ENCODE measurements around the gene CAMKMT. TPM values are rescaled to one million over a fixed set of nuclear protein-coding genes. Genes with fewer than 3 reads are reported as not detected.

CAMKMT gene
- total RNA-seq, 1 experiment from 2014 or later = 17.4 TPM

DNA sequence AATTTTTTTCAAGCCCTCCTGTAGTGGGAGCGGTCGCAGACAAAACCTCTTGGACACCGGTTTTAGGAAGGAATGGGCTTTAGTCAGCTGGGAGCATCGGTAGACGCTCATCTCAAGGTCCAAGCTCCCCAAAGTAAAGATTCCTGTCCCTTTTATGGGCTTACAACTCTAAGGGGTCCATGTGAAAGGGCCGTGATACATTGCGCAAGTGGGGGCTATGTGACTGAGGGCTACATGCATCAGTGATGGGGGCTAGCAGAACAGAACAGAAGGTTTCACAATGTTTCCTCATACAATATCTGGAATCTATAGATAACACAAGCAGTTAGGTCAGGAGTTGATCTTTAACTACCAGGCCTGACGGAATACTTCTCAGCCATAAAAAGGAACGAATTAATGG is 62.5 kb downstream of the CAMKMT start:
- no peak overlapping the region for H3K14ac ChIP-seq (ENCODE audit: insufficient read depth, low read length)
- no peaks in the 10 kb centered on the region; the same call in 1 of the 2 replicates for H3K4me1 ChIP-seq (ENCODE audit: insufficient read depth, low read length)
- no peaks in the 10 kb centered on the region for H3K79me1 ChIP-seq (ENCODE audit: insufficient read depth, low read depth, low read length, poor library complexity, severe bottlenecking)
- no peak overlapping the region for H3K9ac ChIP-seq (ENCODE audit: extremely low read depth, insufficient read length, low read length)
- Mint-ChIP-seq H3K9me3 (peaks cover 20 to 26% of the 10 kb centered on the region in 2 experiments; a peak in 4 of 5 replicates), H3K27ac (no peak overlapping the region; a peak in 1 of 7 replicates), H3K4me3 (no peak overlapping the region), H3K36me3 (ENCODE audit: insufficient read depth in 1 of 3, low read depth in 3 of 3) (peaks cover 27 to 45% (median 29%) of the 10 kb centered on the region in 3 experiments), H3K27me3 (ENCODE audit: low read depth) (no peaks in the 10 kb centered on the region), H3K4me1 (peaks cover 31 to 34% of the 10 kb centered on the region in 2 experiments)
- no peak overlapping the region for H4K5ac ChIP-seq (ENCODE audit: insufficient read length, low read depth, low read length)
- no peak overlapping the region for H2AK5ac ChIP-seq (ENCODE audit: insufficient read length, low read length)
- H3K23ac ChIP-seq (ENCODE audit: insufficient read length, low read depth, low read length) = no peak overlapping the region
- H3K79me2 ChIP-seq (ENCODE audit: insufficient read depth, low read length) = no peaks in the 10 kb centered on the region
- H3T11ph ChIP-seq (ENCODE audit: low read length) = no peak overlapping the region
- no peak overlapping the region for H2AFZ ChIP-seq (ENCODE audit: low read length)
- no peak overlapping the region for H4K91ac ChIP-seq (ENCODE audit: insufficient read length, low read depth, low read length)
- H2BK120ac ChIP-seq (ENCODE audit: low read depth, low read length, poor library complexity, severe bottlenecking) = no peak overlapping the region
- no peak overlapping the region for H2BK15ac ChIP-seq (ENCODE audit: low read depth, low read length)
- no peaks in the 10 kb centered on the region for H3K27me3 ChIP-seq (ENCODE audit: insufficient read depth, low read length)
- no peak overlapping the region for H2BK20ac ChIP-seq (ENCODE audit: low read depth, low read length, poor library complexity, severe bottlenecking)
- H3K27ac ChIP-seq (ENCODE audit: insufficient read length, low read depth, low read length) = no peak overlapping the region
- DNase-seq = no peak
- H4K20me1 ChIP-seq (ENCODE audit: control insufficient read depth, insufficient read depth, insufficient read length) = no peaks in the 10 kb centered on the region
- H2BK12ac ChIP-seq (ENCODE audit: insufficient read length, low read depth, low read length) = no peak overlapping the region
- no peak overlapping the region for H3K18ac ChIP-seq (ENCODE audit: insufficient read length, low read depth, low read length)
- TF ChIP-seq, protein P1, sequence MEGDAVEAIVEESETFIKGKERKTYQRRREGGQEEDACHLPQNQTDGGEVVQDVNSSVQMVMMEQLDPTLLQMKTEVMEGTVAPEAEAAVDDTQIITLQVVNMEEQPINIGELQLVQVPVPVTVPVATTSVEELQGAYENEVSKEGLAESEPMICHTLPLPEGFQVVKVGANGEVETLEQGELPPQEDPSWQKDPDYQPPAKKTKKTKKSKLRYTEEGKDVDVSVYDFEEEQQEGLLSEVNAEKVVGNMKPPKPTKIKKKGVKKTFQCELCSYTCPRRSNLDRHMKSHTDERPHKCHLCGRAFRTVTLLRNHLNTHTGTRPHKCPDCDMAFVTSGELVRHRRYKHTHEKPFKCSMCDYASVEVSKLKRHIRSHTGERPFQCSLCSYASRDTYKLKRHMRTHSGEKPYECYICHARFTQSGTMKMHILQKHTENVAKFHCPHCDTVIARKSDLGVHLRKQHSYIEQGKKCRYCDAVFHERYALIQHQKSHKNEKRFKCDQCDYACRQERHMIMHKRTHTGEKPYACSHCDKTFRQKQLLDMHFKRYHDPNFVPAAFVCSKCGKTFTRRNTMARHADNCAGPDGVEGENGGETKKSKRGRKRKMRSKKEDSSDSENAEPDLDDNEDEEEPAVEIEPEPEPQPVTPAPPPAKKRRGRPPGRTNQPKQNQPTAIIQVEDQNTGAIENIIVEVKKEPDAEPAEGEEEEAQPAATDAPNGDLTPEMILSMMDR (conservative IDR thresholded peaks at IDR 0.05) = no peak
- WGBS (ENCODE audit: extremely low coverage, insufficient read length, low lambda C conversion rate) = no CpG with 5 or more reads among the region's 9 CpGs
- H4K8ac ChIP-seq (replicated peaks; ENCODE audit: insufficient read length, low read depth, low read length) = no peak overlapping the region
- H3K56ac ChIP-seq (ENCODE audit: insufficient read length, low read depth, low read length) = no peak overlapping the region
- H3K23me2 ChIP-seq (ENCODE audit: insufficient read length, low read depth, low read length, poor library complexity, severe bottlenecking) = no peaks in the 10 kb centered on the region
- no peak overlapping the region for H2BK5ac ChIP-seq (ENCODE audit: insufficient read length, low read length)
- H3K4ac ChIP-seq (ENCODE audit: low read depth, low read length) = no peak overlapping the region
- H3K4me2 ChIP-seq (ENCODE audit: insufficient read depth, insufficient read length, low read length) = no peak overlapping the region
- no peaks in the 10 kb centered on the region for H3K9me3 ChIP-seq (ENCODE audit: control insufficient read depth, low read depth, low read length)

All from H9 (cell line).